Measurements from ENCODE around the gene UBE2V1.

GRCh38 chr20:50122763-50123162 lies 9.8 kb upstream of the UBE2V1 start:
- TF ChIP-seq ZFX (IDR thresholded peaks at IDR 0.05; ENCODE audit: borderline replicate concordance) = no peak
- no peak for TF ChIP-seq CTCF (IDR thresholded peaks at IDR 0.05)
